HL-60 (cell line): ENCODE measurements around the gene AWAT1.

Experiments
- CTCF ChIP-seq: IDR thresholded peaks from one replicate; pipeline ENCODE4 v1.5.1; 2011; ENCODE audit warnings: low read length, control low read depth, inconsistent platforms; ENCODE audit not compliant: insufficient read depth
- POLR2AphosphoS5 ChIP-seq: IDR thresholded peaks from 2 replicates; pipeline ENCODE4 v1.6.1; 2012; ENCODE audit warnings: low read depth

DNA sequence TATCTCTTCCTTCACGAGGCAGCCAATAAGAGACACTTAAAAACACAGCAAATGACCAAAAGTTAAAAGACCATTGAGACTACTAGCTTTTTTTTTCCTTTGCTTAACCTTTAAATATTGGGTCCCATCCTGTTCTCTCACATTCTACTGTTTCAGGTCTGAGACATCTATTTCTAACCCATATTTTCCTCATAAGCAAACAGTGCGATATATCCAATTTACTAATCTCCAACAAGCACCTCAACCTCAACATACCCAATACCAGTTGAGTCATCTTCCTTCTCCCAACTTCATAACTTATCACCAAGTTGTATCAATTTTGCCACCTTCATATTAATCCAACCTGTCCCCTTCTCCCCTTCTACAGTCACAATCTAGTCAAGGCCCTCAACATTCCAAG, 7.0 kb downstream of the AWAT1 start:
- no peak for TF ChIP-seq CTCF
- no peak for TF ChIP-seq POLR2AphosphoS5
